ENCODE results near the gene DIAPH1.

The DIAPH1 gene

DNA sequence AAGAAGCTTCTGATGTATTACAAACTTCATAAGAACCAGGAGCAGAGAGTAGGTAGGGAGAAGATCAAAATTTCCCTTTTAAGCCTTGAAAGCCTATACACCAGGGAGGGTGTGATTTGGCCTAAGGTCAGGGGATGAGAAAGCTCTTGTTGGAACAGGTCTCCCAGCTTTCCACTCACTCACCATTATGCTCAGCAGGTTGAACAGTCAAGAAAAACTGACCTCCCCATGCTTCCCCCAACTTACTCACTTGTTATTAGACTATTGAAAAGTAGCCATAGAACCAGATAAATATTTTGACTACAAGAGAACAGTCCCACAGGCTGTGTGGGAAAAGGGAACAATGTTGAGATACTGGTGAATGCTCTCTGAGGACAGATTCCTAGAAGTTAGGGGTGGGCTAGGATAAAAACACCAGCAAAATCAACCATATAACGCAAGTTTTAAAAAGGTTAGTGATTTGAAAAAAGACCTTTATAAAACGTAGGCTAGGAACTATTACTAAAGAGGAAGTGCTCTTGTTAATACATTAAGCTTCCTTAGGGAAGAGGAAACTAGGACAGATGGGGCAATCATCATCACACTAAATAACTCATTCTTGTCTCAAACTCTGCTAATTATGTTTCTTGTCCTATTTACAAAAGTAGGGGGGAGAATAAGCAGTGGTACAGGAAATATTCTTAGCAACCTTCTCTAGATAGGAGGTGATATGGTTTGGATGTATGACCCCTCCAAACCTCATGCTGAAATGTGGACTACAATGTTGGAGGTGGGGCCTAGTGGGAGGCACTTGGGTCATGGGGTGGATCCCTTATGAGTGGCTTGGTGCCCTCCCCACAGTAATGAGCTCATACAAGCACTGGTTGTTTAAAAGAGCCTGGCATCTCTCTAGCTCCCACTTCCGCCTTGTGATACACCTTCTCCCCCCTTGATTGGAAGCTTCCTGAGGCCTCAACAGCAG lies 98.9 kb downstream of the DIAPH1 start:
- no peak for TF ChIP-seq GATA1 (IDR thresholded peaks at IDR 0.05; ENCODE audit: low read depth, low read length)
- no peak for TF ChIP-seq POLR2A (IDR thresholded peaks at IDR 0.05; ENCODE audit: low read length)
- DNase-seq: no peak

DNA sequence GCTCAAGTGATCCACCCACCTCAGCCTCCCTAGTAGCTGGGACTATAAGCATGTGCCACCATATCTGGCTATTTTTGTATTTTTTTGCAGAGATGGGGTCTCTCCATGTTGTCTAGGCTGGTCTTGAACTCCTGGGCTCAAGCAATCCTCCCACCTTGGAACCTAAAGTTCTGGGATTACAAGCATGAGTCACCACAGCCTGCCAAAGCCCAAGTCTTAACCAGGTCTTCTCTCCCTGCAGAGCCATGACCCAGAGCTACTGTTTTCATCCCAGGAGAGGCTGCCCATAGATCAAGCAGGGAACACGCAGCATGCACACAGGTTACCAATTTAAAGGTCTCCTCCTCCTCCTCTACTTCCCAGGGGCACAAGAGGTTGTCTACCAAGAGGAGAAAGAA lies 100.2 kb downstream of the DIAPH1 start:
- no peak for TF ChIP-seq POLR2A (IDR thresholded peaks at IDR 0.05; ENCODE audit: low read length)
- TF ChIP-seq GATA1 (IDR thresholded peaks at IDR 0.05; ENCODE audit: low read depth, low read length): no peak
- DNase-seq: no peak

DNA sequence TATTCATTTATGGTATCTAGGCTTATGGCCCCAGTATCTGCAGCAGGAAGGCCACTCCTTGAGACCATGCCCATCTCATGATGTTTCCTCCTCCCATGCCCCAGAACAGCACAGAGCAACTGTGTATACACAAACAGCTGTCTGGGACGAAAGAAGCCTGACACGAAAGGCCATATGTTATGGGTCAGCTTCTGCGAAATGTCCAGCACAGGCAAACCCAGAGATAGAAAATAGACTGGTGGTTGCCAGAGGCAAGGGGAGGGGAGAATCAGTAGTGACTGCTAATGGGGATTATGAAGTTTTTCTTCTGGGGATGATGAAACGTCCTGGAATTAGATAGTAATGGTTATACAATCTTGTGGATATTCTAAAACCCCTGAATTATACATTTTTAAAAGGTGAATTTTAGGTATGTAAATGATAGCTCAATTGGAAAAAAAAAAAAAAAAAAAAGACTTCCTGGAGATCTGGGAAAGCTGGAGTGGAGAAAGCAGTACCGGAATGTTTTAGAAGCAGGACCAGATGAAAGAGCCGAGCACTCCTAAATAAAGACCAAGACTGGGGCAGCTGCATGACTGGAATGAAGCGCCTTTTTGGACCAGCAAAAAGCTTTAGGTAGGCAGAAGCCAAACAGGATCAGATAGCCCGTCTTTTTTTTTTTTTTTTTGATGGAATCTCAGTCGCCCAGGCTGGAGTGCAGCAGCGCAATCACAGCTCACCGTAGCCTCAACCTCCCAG lies 100.8 kb downstream of the DIAPH1 start:
- TF ChIP-seq POLR2A (IDR thresholded peaks at IDR 0.05; ENCODE audit: low read length) (no peak), GATA1 (IDR thresholded peaks at IDR 0.05; ENCODE audit: low read depth, low read length) (no peak)
- DNase-seq: no peak

DNA sequence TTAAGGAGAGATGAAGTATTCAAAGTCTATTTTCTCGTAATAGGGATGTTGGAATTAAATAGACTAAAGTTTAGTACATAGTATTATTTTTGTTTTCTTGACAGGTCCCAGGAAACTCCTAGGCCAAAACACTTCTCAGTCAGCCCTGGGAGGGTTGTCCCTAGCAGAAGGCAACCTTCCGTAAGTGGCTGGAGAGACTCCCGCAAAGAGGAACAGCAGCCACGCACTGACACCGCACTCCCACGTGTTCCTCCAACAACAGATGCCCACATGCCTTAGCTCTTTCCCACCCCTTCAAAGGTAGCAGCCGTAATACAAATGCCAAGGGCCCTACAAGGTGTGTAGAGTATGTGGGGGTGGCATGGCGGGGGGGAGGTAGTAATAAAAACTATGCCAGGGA lies 101.5 kb downstream of the DIAPH1 start:
- DNase-seq: no peak
- TF ChIP-seq GATA1 (IDR thresholded peaks at IDR 0.05; ENCODE audit: low read depth, low read length) (no peak), POLR2A (IDR thresholded peaks at IDR 0.05; ENCODE audit: low read length) (no peak)

DNA sequence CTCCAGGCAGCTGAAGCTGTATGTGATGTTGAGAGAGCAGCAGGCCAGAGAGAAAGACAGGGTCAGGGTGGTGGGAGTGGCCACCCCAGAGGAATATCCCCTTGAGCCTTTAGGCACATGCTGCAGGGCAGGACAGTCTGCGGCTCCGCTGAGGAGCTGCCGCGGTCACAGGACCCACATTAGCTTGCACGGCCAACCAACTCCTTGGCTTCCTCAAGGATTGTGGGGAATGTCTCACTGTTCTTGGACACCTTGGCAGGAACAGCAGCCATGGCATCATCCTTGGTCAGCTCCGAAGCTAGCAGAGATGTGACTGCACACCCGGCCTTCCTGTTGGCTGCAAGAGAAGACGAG lies 102.2 kb downstream of the DIAPH1 start:
- DNase-seq: no peak
- TF ChIP-seq GATA1 (IDR thresholded peaks at IDR 0.05; ENCODE audit: low read depth, low read length) (no peak), POLR2A (IDR thresholded peaks at IDR 0.05; ENCODE audit: low read length) (no peak)

DNA sequence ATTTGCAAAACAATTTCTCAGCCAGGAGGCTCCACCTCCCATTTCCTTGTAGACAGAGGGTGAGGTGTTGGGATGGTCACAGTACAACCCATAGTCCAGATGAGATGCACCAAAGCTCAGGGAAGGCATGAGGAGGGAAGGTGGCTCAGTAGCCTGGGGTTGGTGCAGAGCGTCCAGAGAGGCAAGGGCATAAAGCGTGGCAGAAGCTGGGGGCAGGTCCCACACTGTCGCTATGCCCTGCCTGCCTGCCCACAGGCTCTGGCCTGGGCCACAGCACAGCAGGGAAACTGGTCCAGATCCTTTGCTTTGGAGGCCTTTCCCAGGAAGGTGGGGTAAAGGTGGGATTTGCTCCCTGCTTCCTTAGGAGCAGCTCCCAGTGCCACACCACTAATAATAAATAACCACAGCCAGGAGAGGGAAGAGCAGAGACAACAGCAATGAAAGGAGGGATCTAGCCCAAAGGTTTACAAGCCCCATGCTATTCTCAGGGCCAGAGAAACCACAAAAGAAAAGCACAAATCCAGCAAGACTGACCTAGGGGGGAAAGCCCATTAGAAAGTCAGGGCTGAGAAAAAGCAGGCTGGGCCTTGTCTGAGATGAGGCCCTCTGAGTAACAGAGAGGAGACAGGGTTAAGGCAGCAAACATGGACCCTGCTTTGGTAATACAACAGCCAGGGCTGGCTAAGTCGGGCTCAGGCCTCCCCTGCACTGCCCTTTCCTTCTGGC lies 102.7 kb downstream of the DIAPH1 start:
- TF ChIP-seq GATA1 (IDR thresholded peaks at IDR 0.05; ENCODE audit: low read depth, low read length) (no peak), POLR2A (IDR thresholded peaks at IDR 0.05; ENCODE audit: low read length) (no peak)
- no peak for DNase-seq

DNA sequence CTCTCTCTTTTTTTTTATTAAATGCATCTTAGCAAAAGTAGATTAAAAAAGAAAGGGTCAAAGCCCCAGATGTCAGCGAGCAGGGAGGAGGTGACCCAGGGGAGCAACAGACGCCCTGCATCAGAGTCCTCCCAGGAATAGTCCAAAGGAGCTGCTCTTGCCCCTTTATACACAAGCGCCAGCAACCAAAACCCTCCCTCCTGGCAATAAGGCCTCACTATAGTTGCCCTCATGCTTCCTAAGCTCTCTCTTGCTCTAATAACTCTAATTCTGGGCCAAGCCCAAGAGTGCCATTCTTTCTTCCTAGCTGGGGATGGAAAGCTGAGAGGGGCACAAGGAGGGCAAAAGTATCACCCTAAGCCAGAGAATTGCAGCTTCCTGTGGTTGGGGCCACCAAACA lies 103.7 kb downstream of the DIAPH1 start:
- no peak for DNase-seq

DNA sequence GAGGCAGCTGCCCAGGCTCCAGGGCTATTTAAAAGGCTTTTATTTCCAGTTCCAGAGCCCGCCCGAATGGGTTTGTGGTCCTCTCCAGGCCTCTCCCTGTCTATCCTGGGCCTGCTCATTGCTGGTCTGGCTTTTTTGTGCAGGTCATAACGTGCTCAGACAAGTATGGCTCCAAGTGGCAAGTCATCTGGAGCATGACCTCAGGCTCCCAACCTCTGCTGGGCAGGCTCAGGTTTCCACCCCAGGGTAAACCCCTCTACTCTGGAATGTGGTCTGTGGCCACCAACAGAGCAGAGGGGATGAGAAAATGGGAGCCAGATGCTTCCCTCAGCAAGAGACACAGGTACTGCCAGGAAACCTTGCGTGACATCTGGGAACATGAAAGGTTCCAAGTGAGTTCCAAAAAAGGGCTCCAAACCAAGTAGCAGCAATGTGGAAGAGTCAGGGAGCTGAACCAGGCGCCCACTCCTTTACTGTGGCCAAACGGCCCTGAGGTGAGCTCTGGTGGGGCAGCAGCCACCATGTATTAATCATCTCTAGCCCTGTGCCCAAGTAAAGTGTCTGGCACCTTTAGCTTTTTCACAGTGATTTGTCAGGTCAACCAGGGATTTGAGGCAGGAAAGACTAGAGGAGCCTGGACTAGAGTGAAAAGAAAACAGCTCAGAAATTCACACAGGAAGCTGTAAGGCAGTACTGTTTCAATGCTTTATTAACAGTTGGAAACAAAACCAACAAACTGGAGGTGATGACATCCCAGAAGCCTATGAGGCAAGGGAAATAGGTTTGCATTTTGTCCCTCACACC lies 104.3 kb downstream of the DIAPH1 start:
- no peak for TF ChIP-seq POLR2A (IDR thresholded peaks at IDR 0.05; ENCODE audit: low read length)
- no peak for TF ChIP-seq GATA1 (IDR thresholded peaks at IDR 0.05; ENCODE audit: low read depth, low read length)
- DNase-seq: no peak

More for the DNA sequence above, 103.7 kb downstream of the DIAPH1 start:
- no peak for TF ChIP-seq POLR2A (IDR thresholded peaks at IDR 0.05; ENCODE audit: low read length)
- TF ChIP-seq GATA1 (IDR thresholded peaks at IDR 0.05; ENCODE audit: low read depth, low read length): no peak

DNA sequence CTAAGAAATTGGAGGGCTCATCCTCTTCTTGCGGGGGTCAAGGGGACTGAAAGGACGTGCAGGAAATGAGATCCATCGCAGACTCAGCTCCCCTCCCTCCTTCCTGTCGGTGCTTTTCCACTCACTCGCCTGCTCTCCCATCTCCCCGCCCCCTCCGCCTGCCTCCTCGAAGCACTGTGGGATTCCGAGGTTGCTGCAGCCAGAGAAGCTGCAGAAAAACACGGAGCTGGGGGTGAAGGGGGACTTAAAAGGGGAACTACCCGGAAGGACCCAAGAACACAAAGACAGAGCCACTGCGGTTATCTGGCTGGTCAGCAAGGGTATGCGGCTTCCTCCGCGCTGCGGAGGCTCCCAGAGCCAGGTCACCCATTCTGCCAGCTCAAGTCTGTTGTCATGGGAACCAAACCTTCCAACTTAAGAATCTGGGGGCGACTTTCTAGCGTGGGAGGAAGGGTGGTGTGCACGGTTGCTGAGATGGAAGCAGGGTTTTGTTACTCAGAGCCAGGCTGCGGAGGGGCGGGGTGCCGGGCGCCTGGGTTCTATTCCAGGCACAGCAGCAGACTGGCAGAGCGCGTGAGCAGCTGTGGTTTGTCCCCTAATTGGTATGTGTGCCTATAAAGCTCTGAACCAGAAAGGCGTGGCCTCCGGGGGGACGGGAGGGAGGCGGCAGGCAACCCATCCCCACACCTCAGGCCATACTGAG lies 105.0 kb downstream of the DIAPH1 start:
- TF ChIP-seq POLR2A (IDR thresholded peaks at IDR 0.05; ENCODE audit: low read length) (no peak), GATA1 (IDR thresholded peaks at IDR 0.05; ENCODE audit: low read depth, low read length) (no peak)
- DNase-seq: peak; percentile 22 to 44

DNA sequence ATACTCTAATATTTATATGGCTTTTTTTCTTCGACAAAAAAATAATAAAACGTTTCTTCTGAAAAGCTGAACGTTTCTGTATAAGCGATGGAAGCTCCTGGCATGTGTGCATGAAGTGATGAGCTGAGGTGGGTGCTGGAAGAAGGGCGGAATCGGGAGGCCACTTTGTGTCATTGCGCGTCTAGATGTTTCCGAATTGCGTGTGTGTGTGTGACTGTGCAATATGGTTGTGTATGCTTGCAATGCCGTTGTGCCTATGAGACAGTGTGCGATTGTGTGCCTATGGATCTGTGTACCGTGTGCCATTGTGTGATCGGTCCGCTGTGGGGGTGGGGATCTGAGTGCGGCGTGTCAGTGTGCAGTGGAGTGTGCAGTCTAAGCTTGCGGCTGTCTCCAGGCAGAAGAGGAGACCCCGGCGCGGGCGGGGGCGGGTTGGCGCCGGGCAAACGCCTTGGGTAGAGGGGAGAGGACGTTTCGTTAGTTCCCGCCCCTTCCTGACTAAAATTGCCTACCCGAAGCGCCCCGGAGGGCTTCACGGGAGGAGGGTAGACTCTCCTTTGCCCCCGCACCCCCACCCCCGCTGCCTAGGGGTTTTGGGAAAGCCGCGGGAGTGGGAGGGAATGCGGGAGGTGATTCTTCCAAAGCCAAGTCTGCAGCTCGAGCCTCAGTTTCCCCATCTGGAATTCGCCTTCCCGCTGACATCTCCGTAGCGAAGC lies 105.7 kb downstream of the DIAPH1 start:
- peak; percentile 43 to 55 for DNase-seq

DNA sequence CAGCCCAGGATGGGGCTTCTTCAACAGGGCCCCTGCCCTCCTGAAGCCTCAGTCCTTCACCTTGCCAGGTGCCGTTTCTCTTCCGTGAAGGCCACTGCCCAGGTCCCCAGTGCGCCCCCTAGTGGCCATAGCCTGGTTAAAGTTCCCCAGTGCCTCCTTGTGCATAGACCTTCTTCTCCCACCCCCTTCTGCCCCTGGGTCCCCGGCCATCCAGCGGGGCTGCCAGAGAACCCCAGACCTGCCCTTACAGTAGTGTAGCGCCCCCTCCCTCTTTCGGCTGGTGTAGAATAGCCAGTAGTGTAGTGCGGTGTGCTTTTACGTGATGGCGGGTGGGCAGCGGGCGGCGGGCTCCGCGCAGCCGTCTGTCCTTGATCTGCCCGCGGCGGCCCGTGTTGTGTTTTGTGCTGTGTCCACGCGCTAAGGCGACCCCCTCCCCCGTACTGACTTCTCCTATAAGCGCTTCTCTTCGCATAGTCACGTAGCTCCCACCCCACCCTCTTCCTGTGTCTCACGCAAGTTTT lies 106.3 kb downstream of the DIAPH1 start:
- TF ChIP-seq GATA1 (IDR thresholded peaks at IDR 0.05; ENCODE audit: low read depth, low read length): no peak
- no peak for TF ChIP-seq POLR2A (IDR thresholded peaks at IDR 0.05; ENCODE audit: low read length)
- DNase-seq: peak; percentile 76 to 86

More for the DNA sequence above, 105.7 kb downstream of the DIAPH1 start:
- no peak for TF ChIP-seq POLR2A (IDR thresholded peaks at IDR 0.05; ENCODE audit: low read length)

DNA sequence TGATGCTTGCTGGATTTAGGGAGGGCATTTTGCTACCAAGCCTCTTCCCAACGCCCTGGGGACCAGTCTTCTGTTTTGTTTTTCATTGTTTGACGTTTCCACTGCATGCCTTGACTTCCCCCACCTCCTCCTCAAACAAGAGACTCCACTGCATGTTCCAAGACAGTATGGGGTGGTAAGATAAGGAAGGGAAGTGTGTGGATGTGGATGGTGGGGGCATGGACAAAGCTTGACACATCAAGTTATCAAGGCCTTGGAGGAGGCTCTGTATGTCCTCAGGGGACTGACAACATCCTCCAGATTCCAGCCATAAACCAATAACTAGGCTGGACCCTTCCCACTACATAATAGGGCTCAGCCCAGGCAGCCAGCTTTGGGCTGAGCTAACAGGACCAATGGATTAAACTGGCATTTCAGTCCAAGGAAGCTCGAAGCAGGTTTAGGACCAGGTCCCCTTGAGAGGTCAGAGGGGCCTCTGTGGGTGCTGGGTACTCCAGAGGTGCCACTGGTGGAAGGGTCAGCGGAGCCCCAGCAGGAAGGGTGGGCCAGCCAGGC lies 107.0 kb downstream of the DIAPH1 start:
- TF ChIP-seq POLR2A (IDR thresholded peaks at IDR 0.05; ENCODE audit: low read length) (no peak), GATA1 (IDR thresholded peaks at IDR 0.05; ENCODE audit: low read depth, low read length) (no peak)
- no peak for DNase-seq

Measured in erythroblast (primary cell).